Sigmoid colon (tissue), 4 donors: ENCODE measurements around the gene ZDHHC11.
"Not testable (repeated sequence)": the region's sequence is repeated elsewhere in the genome, so short reads cannot be mapped to it uniquely, and the experiment has no call there.

Experiments
- POLR2A ChIP-seq, 2 donors: fragments of 450-650 bp; IDR thresholded peaks; one replicate each; pipeline ENCODE4 v1.6.1; 2016; ENCODE audit warnings: antibody characterized with exemption in 2 of 2, mild to moderate bottlenecking in 2 of 2, moderate library complexity in 2 of 2
- POLR2AphosphoS5 ChIP-seq, 4 donors: sonication (generic); formaldehyde crosslinking; IDR thresholded peaks; one replicate each; pipeline ENCODE4 v1.6.1; 2017; ENCODE audit warnings: antibody characterized with exemption in 4 of 4

- not testable (repeated sequence) for TF ChIP-seq POLR2AphosphoS5, POLR2A (IDR thresholded peaks at IDR 0.05)
These were observed 78.3 kb downstream of the ZDHHC11 start for GRCh38 chr5:772547-772890.
